HEK293 (cell line): ENCODE data around the gene GRIK2.
"Not testable (repeated sequence)": the region's sequence is repeated elsewhere in the genome, so short reads cannot be mapped to it uniquely, and the experiment has no call there.

Experiments
- CTCF ChIA-PET: fragments of 350-600 bp; formaldehyde crosslinking; extraction: SDS; loops from one replicate; lab custom pipeline; 2021; ENCODE audit warnings: antibody characterized with exemption; lab: Yijun Ruan, JAX
- POLR2A ChIA-PET: fragments of 300-600 bp; formaldehyde crosslinking; extraction: SDS; loops from one replicate; lab custom pipeline; 2020; ENCODE audit warnings: antibody characterized with exemption, inconsistent platforms; lab: Yijun Ruan, JAX
- H3K27ac ChIP-seq: fragments of 200-500 bp; sonication (Bioruptor generic); 2 replicates; pipeline ENCODE4 v1.5.1; 2014; ENCODE audit warnings: low read depth, low read length, control low read depth, inconsistent platforms; ENCODE audit errors: extremely low read depth
- H3K36me3 ChIP-seq, 2 experiments: fragments of 200-500 bp in 1 of 2; sonication (Bioruptor generic) in 1 of 2; 1 replicate in 1 of 2; 2 replicates in 1 of 2; pipeline ENCODE4 v1.5.1; 2014 to 2017; ENCODE audit warnings: inconsistent platforms in 2 of 2, low read length in 2 of 2; ENCODE audit not compliant: control insufficient read depth in 2 of 2, insufficient read depth in 1 of 2
- H3K4me1 ChIP-seq: fragments of 200-500 bp; sonication (Bioruptor generic); 2 replicates; pipeline ENCODE4 v1.5.1; 2014; ENCODE audit warnings: mild to moderate bottlenecking, low read length, inconsistent platforms; ENCODE audit not compliant: control insufficient read depth, insufficient read depth
- H3K4me3 ChIP-seq: 2 replicates; pipeline ENCODE4 v1.5.1; 2011; ENCODE audit warnings: low read depth, mild to moderate bottlenecking, control low read depth, low read length, moderate library complexity
- H3K9me3 ChIP-seq: fragments of 200-500 bp; sonication (Bioruptor generic); 2 replicates; pipeline ENCODE4 v1.5.1; 2014; ENCODE audit warnings: low read depth, low read length, inconsistent platforms; ENCODE audit not compliant: control insufficient read depth, insufficient read depth
- AEBP2 ChIP-seq: fragments of 450-650 bp; formaldehyde crosslinking; IDR thresholded peaks from 2 replicates; pipeline ENCODE4 v1.5.1; 2016; ENCODE audit warnings: missing biosample characterization, missing genetic modification characterization, borderline replicate concordance
- HOXA7 ChIP-seq: sonication (generic); formaldehyde crosslinking; IDR thresholded peaks from 2 replicates; pipeline ENCODE4 v1.8.1; 2022; ENCODE audit warnings: missing genetic modification reagents, borderline replicate concordance
- SALL2 ChIP-seq: fragments of 450-650 bp; formaldehyde crosslinking; IDR thresholded peaks from 2 replicates; pipeline ENCODE4 v1.5.0; 2017; ENCODE audit warnings: missing biosample characterization, mild to moderate bottlenecking, missing genetic modification characterization, borderline replicate concordance
- SCRT1 ChIP-seq: fragments of 450-650 bp; formaldehyde crosslinking; IDR thresholded peaks from 2 replicates; pipeline ENCODE4 v1.5.1; 2016; ENCODE audit warnings: missing biosample characterization, missing genetic modification characterization, borderline replicate concordance
- SCRT2 ChIP-seq: fragments of 450-650 bp; formaldehyde crosslinking; IDR thresholded peaks from 2 replicates; pipeline ENCODE4 v1.5.1; 2016; ENCODE audit warnings: missing biosample characterization, missing genetic modification characterization
- ZNF132 ChIP-seq: fragments of 450-650 bp; formaldehyde crosslinking; IDR thresholded peaks from 2 replicates; pipeline ENCODE4 v1.5.1; 2017; ENCODE audit warnings: missing biosample characterization, missing genetic modification characterization, borderline replicate concordance
- ZNF146 ChIP-seq: fragments of 450-650 bp; formaldehyde crosslinking; IDR thresholded peaks from 2 replicates; pipeline ENCODE4 v1.5.1; 2016; ENCODE audit warnings: missing biosample characterization, missing genetic modification characterization
- ZNF16 ChIP-seq: fragments of 450-650 bp; formaldehyde crosslinking; IDR thresholded peaks from 2 replicates; pipeline ENCODE4 v1.5.1; 2016; ENCODE audit warnings: low read depth, missing biosample characterization, missing genetic modification characterization
- ZNF174 ChIP-seq: fragments of 450-650 bp; formaldehyde crosslinking; IDR thresholded peaks from 2 replicates; pipeline ENCODE4 v1.5.0; 2017; ENCODE audit warnings: missing biosample characterization, mild to moderate bottlenecking, missing genetic modification characterization
- ZNF175 ChIP-seq: fragments of 450-650 bp; formaldehyde crosslinking; IDR thresholded peaks from 2 replicates; pipeline ENCODE4 v1.5.1; 2016; ENCODE audit warnings: missing biosample characterization, missing genetic modification characterization
- ZNF366 ChIP-seq: fragments of 450-650 bp; formaldehyde crosslinking; conservative IDR thresholded peaks from 2 replicates; pipeline ENCODE4 v1.5.1; 2016; ENCODE audit warnings: missing biosample characterization, missing genetic modification characterization
- ZNF391 ChIP-seq: fragments of 450-650 bp; formaldehyde crosslinking; IDR thresholded peaks from 2 replicates; pipeline ENCODE4 v1.5.1; 2016; ENCODE audit warnings: low read depth, missing biosample characterization, missing genetic modification characterization, borderline replicate concordance
- ZNF449 ChIP-seq: fragments of 450-650 bp; formaldehyde crosslinking; IDR thresholded peaks from 2 replicates; pipeline ENCODE4 v1.5.1; 2017; ENCODE audit warnings: missing biosample characterization, mild to moderate bottlenecking, missing genetic modification characterization, moderate library complexity
- ZNF513 ChIP-seq: fragments of 450-650 bp; IDR thresholded peaks from 2 replicates; pipeline ENCODE4 v1.5.1; 2018; ENCODE audit warnings: missing biosample characterization, missing genetic modification characterization
- ZNF558 ChIP-seq: fragments of 450-650 bp; formaldehyde crosslinking; IDR thresholded peaks from 2 replicates; pipeline ENCODE4 v1.5.1; 2016; ENCODE audit warnings: missing biosample characterization, missing genetic modification characterization
- ZNF639 ChIP-seq: fragments of 450-650 bp; formaldehyde crosslinking; IDR thresholded peaks from 2 replicates; pipeline ENCODE4 v1.5.1; 2016; ENCODE audit warnings: missing biosample characterization, missing genetic modification characterization
- ZNF777 ChIP-seq: fragments of 450-650 bp; formaldehyde crosslinking; IDR thresholded peaks from 2 replicates; pipeline ENCODE4 v1.5.1; 2017; ENCODE audit warnings: missing biosample characterization, missing genetic modification characterization, borderline replicate concordance
- ZSCAN16 ChIP-seq: fragments of 450-650 bp; formaldehyde crosslinking; IDR thresholded peaks from 2 replicates; pipeline ENCODE4 v1.5.1; 2016; ENCODE audit warnings: missing biosample characterization, missing genetic modification characterization
- ZSCAN23 ChIP-seq: fragments of 450-650 bp; formaldehyde crosslinking; IDR thresholded peaks from 2 replicates; pipeline ENCODE4 v1.5.1; 2016; ENCODE audit warnings: missing biosample characterization, missing genetic modification characterization

GRIK2 gene

GRCh38 chr6:101633081-101633480, 239.6 kb downstream of the GRIK2 start:
- H3K4me1 ChIP-seq, result no peaks in the 10 kb centered on the region
- no peak overlapping the region for H3K4me3 ChIP-seq
- H3K9me3 ChIP-seq, result no peaks in the 10 kb centered on the region
- CTCF ChIA-PET, result interaction anchor here (0.6 kb wide), 1 partner anchor 58 kb away, joined by 4 read pairs; no protein-coding TSS in a partner anchor
- no peak overlapping the region for H3K27ac ChIP-seq
- POLR2A ChIA-PET, result no interaction called here
- H3K36me3 ChIP-seq, result no peaks in the 10 kb centered on the region
- TF ChIP-seq ZNF777 (tag by site-specific recombination), result no peak
- no peak for TF ChIP-seq SCRT2 (tag by site-specific recombination)
- no peak for TF ChIP-seq ZNF639
- no peak for TF ChIP-seq AEBP2 (tag by site-specific recombination)
- TF ChIP-seq ZNF16 (tag by site-specific recombination), result no peak
- no peak for TF ChIP-seq ZSCAN23
- TF ChIP-seq ZNF366 (tag by site-specific recombination), result no peak
- TF ChIP-seq ZNF449 (tag by site-specific recombination), result no peak
- no peak for TF ChIP-seq ZNF146 (tag by site-specific recombination)
- TF ChIP-seq ZNF132 (tag by site-specific recombination), result no peak
- TF ChIP-seq ZNF174, result no peak
- no peak for TF ChIP-seq ZNF175
- TF ChIP-seq HOXA7 (CRISPR knock-in tag), result no peak
- no peak for TF ChIP-seq ZNF391 (tag by site-specific recombination)
- TF ChIP-seq SALL2 (tag by site-specific recombination), result no peak
- no peak for TF ChIP-seq SCRT1
- TF ChIP-seq ZNF513 (tag by site-specific recombination), result no peak
- no peak for TF ChIP-seq ZSCAN16
- TF ChIP-seq ZNF558 (tag by site-specific recombination), result no peak
- TF ChIP-seq, all 188 proteins: peak for 0

- H3K27ac ChIP-seq, H3K36me3 ChIP-seq, H3K4me3 ChIP-seq, H3K4me1 ChIP-seq, POLR2A ChIA-PET, H3K9me3 ChIP-seq: not testable (repeated sequence)
- CTCF ChIA-PET, result interaction anchor here (0.6 kb wide), 1 partner anchor 30 kb away, joined by 4 read pairs; no protein-coding TSS in a partner anchor
Measured at GRCh38 chr6:101638865-101639264, 245.4 kb downstream of the GRIK2 start.
